NCI-H1694 treated with DMSO at 0.1 percent for 48 hours (cell line): ENCODE data around the gene NPRL2.

Source experiments
- DNase-seq: peaks from one replicate; lab custom pipeline; 2025; lab: John Stamatoyannopoulos, UW

Gene NPRL2

GRCh38 chr3:50350213-50350526 is 405 bp downstream of the NPRL2 start:
- no peak for DNase-seq

- peak; percentile 6 for DNase-seq
Observed at GRCh38 chr3:50347187-50347813, 3.3 kb downstream of the NPRL2 start.

GRCh38 chr3:50345586-50346234 is 4.9 kb downstream of the NPRL2 start, which contains the start of gene ZMYND10:
ZMYND10 (minus strand) TSS chr3:50345732; CDS start chr3:50345579, 153 bp downstream.
- DNase-seq = no peak

GRCh38 chr3:50345008-50345407 is 5.6 kb downstream of the NPRL2 start:
- DNase-seq = no peak

- DNase-seq = no peak
Observed at GRCh38 chr3:50342813-50343633, 7.6 kb downstream of the NPRL2 start.

GRCh38 chr3:50341996-50342650 is 8.5 kb downstream of the NPRL2 start:
- no peak for DNase-seq

GRCh38 chr3:50341537-50341936 is 9.0 kb downstream of the NPRL2 start:
- no peak for DNase-seq

GRCh38 chr3:50340448-50341329 is 9.9 kb downstream of the NPRL2 start, which contains the start of gene RASSF1:
RASSF1 (minus strand) TSS chr3:50340836; CDS start chr3:50340805, 31 bp downstream.
- no peak for DNase-seq

GRCh38 chr3:50340147-50340447 is 10.5 kb downstream of the NPRL2 start:
- no peak for DNase-seq

- no peak for DNase-seq
Observed at GRCh38 chr3:50339485-50340146, 11.0 kb downstream of the NPRL2 start.

GRCh38 chr3:50338965-50339364 is 11.6 kb downstream of the NPRL2 start:
- DNase-seq = no peak

- DNase-seq = peak; percentile 75
Observed at GRCh38 chr3:50337175-50337861, 13.3 kb downstream of the NPRL2 start.

- no peak for DNase-seq
Observed at GRCh38 chr3:50336452-50337174, 14.0 kb downstream of the NPRL2 start.

GRCh38 chr3:50334339-50335075 is 16.1 kb downstream of the NPRL2 start:
- no peak for DNase-seq

- no peak for DNase-seq
Observed at GRCh38 chr3:50333744-50334328, 16.7 kb downstream of the NPRL2 start.

- DNase-seq = no peak
Observed at GRCh38 chr3:50331364-50331907, 19.1 kb downstream of the NPRL2 start.

- no peak for DNase-seq
Observed at GRCh38 chr3:50330330-50330729, 20.2 kb downstream of the NPRL2 start.

GRCh38 chr3:50327943-50328691 is 22.5 kb downstream of the NPRL2 start, which contains the start of gene TUSC2:
TUSC2 (minus strand) TSS chr3:50328223; CDS start chr3:50328099, 124 bp downstream.
- DNase-seq = peak; percentile 61
